Measurements from ENCODE around the gene APOBEC2. TPM values are rescaled to one million over a fixed set of nuclear protein-coding genes. Genes with fewer than 3 reads are reported as not detected.

Gene APOBEC2
- polyA plus RNA-seq, 1 donor (not counting 4 experiments of a cell fraction or from before 2014, with no cell fraction given) = 0.05 TPM

- FAIRE-seq (peak; percentile 64), DNase-seq (ENCODE audit: low read depth, low spot score) (no peak)
- TF ChIP-seq EZH2 (IDR thresholded peaks at IDR 0.05; ENCODE audit: low read length) (no peak), CTCF (optimal IDR thresholded peaks at IDR 0.05 in 1 of 3, IDR thresholded peaks at IDR 0.05 in 1 of 3, conservative IDR thresholded peaks at IDR 0.05 in 1 of 3; ENCODE audit: extremely low read depth in 1 of 3, insufficient read depth in 2 of 3, low read length in 3 of 3) (peak; percentile 21 to 65 (median 22))
- Histone ChIP-seq H3K9ac (ENCODE audit: control insufficient read depth, extremely low read depth, insufficient read depth, low read length) (no peak overlapping the region), H3K4me3 (ENCODE audit: control insufficient read depth in 2 of 3, extremely low read depth in 1 of 3, insufficient read depth in 2 of 3, low read depth in 1 of 3, low read length in 3 of 3) (no peak overlapping the region), H3K4me2 (ENCODE audit: control insufficient read depth, extremely low read depth, insufficient read depth, low read depth, low read length) (peak overlapping the region; percentile 39), H3K79me2 (ENCODE audit: control insufficient read depth, insufficient read depth, low read length) (no peaks in the 10 kb centered on the region), H2AFZ (ENCODE audit: control insufficient read depth, low read length) (no peak overlapping the region), H3K36me3 (ENCODE audit: control insufficient read depth in 2 of 2, extremely low read depth in 1 of 2, insufficient read depth in 2 of 2, low read length in 2 of 2) (no peaks in the 10 kb centered on the region), H3K27me3 (ENCODE audit: control insufficient read depth, extremely low read depth, insufficient read depth, low read length) (no peaks in the 10 kb centered on the region), H3K9me1 (ENCODE audit: control insufficient read depth, extremely low read depth, insufficient read depth, low read length) (no peaks in the 10 kb centered on the region), H3K9me3 (ENCODE audit: control insufficient read depth, low read depth, low read length) (peaks cover 2% of the 10 kb centered on the region), H3K4me1 (ENCODE audit: control insufficient read depth, extremely low read depth, insufficient read depth, low read length) (peaks cover 29% of the 10 kb centered on the region), H3K27ac (ENCODE audit: control insufficient read depth, insufficient read depth, low read length) (peak overlapping the region; percentile 16), H4K20me1 (ENCODE audit: control insufficient read depth, extremely low read depth, insufficient read depth, low read length) (no peaks in the 10 kb centered on the region)
- dilution Hi-C loops (cut with MboI; ENCODE audit: extremely low pct_ligation_motif_present, low sequenced_read_pairs) = no loop called here
Measured at GRCh38 chr6:41021832-41022231, 31.2 kb upstream of the APOBEC2 start.

GRCh38 chr6:41022294-41022693 is 30.7 kb upstream of the APOBEC2 start:
- TF ChIP-seq CTCF (optimal IDR thresholded peaks at IDR 0.05 in 1 of 3, IDR thresholded peaks at IDR 0.05 in 1 of 3, conservative IDR thresholded peaks at IDR 0.05 in 1 of 3; ENCODE audit: extremely low read depth in 1 of 3, insufficient read depth in 2 of 3, low read length in 3 of 3) (no peak), EZH2 (IDR thresholded peaks at IDR 0.05; ENCODE audit: low read length) (no peak)
- H3K4me2 ChIP-seq (ENCODE audit: control insufficient read depth, extremely low read depth, insufficient read depth, low read depth, low read length) = peak overlapping the region; percentile 39

More at GRCh38 chr6:41022294-41022693, 30.7 kb upstream of the APOBEC2 start:
- FAIRE-seq (peak; percentile 78), DNase-seq (ENCODE audit: low read depth, low spot score) (no peak)
- Histone ChIP-seq H4K20me1 (ENCODE audit: control insufficient read depth, extremely low read depth, insufficient read depth, low read length) (no peaks in the 10 kb centered on the region), H2AFZ (ENCODE audit: control insufficient read depth, low read length) (no peak overlapping the region), H3K9ac (ENCODE audit: control insufficient read depth, extremely low read depth, insufficient read depth, low read length) (no peak overlapping the region), H3K4me3 (ENCODE audit: control insufficient read depth in 2 of 3, extremely low read depth in 1 of 3, insufficient read depth in 2 of 3, low read depth in 1 of 3, low read length in 3 of 3) (no peak overlapping the region), H3K4me1 (ENCODE audit: control insufficient read depth, extremely low read depth, insufficient read depth, low read length) (peaks cover 30% of the 10 kb centered on the region), H3K9me1 (ENCODE audit: control insufficient read depth, extremely low read depth, insufficient read depth, low read length) (no peaks in the 10 kb centered on the region), H3K79me2 (ENCODE audit: control insufficient read depth, insufficient read depth, low read length) (no peaks in the 10 kb centered on the region), H3K9me3 (ENCODE audit: control insufficient read depth, low read depth, low read length) (peaks cover 2% of the 10 kb centered on the region), H3K27ac (ENCODE audit: control insufficient read depth, insufficient read depth, low read length) (peak overlapping the region; percentile 16), H3K36me3 (ENCODE audit: control insufficient read depth in 2 of 2, extremely low read depth in 1 of 2, insufficient read depth in 2 of 2, low read length in 2 of 2) (no peaks in the 10 kb centered on the region), H3K27me3 (ENCODE audit: control insufficient read depth, extremely low read depth, insufficient read depth, low read length) (no peaks in the 10 kb centered on the region)
- dilution Hi-C loops (cut with MboI; ENCODE audit: extremely low pct_ligation_motif_present, low sequenced_read_pairs) = no loop called here
